Mesenchymal stem cell (in vitro differentiated cells and primary cell): ENCODE results near the gene PSMD4.
A peak's percentile ranks its signal among the peaks of the same experiment; 100 is the strongest.

Experiments
- DNase-seq: peaks from one replicate; pipeline ENCODE4 v3.0.0-alpha.2; 2013
- H2AFZ ChIP-seq: one replicate; pipeline ENCODE4 v1.6.1; 2013; ENCODE audit warnings: low read depth, mild to moderate bottlenecking, control low read depth, inconsistent platforms, low read length, moderate library complexity
- H2AK5ac ChIP-seq: 2 replicates; pipeline ENCODE4 v1.6.1; 2013; ENCODE audit warnings: low read length, moderate library complexity, mild to moderate bottlenecking, inconsistent platforms; ENCODE audit not compliant: severe bottlenecking
- H2BK120ac ChIP-seq: one replicate; pipeline ENCODE4 v1.6.1; 2013; ENCODE audit warnings: low read depth, mild to moderate bottlenecking, inconsistent platforms, low read length, moderate library complexity
- H2BK12ac ChIP-seq, 2 experiments: one replicate each; pipeline ENCODE4 v1.6.1; 2013; ENCODE audit warnings: inconsistent platforms in 2 of 2, low read length in 2 of 2, mild to moderate bottlenecking in 2 of 2, moderate library complexity in 2 of 2, control low read depth in 1 of 2
- H2BK15ac ChIP-seq: one replicate; pipeline ENCODE4 v1.6.1; 2013; ENCODE audit warnings: mild to moderate bottlenecking, low read depth, inconsistent platforms; ENCODE audit not compliant: poor library complexity, severe bottlenecking
- H2BK5ac ChIP-seq: 2 replicates; pipeline ENCODE4 v1.6.1; 2013; ENCODE audit warnings: low read depth, mild to moderate bottlenecking, low read length, control low read depth, inconsistent platforms; ENCODE audit not compliant: poor library complexity, severe bottlenecking
- H3K14ac ChIP-seq, 2 experiments: one replicate each; pipeline ENCODE4 v1.6.1; 2013; ENCODE audit warnings: inconsistent platforms in 2 of 2, low read length in 2 of 2, control low read depth in 1 of 2, mild to moderate bottlenecking in 1 of 2, moderate library complexity in 1 of 2
- H3K18ac ChIP-seq, 2 experiments: one replicate each; pipeline ENCODE4 v1.6.1; 2013; ENCODE audit warnings: inconsistent platforms in 2 of 2, low read length in 2 of 2, control low read depth in 1 of 2, low read depth in 1 of 2, mild to moderate bottlenecking in 1 of 2
- H3K23ac ChIP-seq, 2 experiments: one replicate each; pipeline ENCODE4 v1.6.1; 2013; ENCODE audit warnings: inconsistent platforms in 2 of 2, low read length in 2 of 2, mild to moderate bottlenecking in 2 of 2, moderate library complexity in 2 of 2, control low read depth in 1 of 2
- H3K27ac ChIP-seq: 2 replicates; pipeline ENCODE4 v1.5.1; 2013; ENCODE audit warnings: mild to moderate bottlenecking, moderate library complexity, low read length, control low read depth, inconsistent platforms; ENCODE audit not compliant: poor library complexity, severe bottlenecking
- H3K27me3 ChIP-seq, 2 experiments: 2 replicates each; pipeline versions ENCODE4 v1.6.1 to v1.7.0; 2013; ENCODE audit warnings: low read length in 2 of 2, mild to moderate bottlenecking in 2 of 2, moderate library complexity in 2 of 2, control low read depth in 1 of 2, inconsistent platforms in 1 of 2; ENCODE audit not compliant: control insufficient read depth in 1 of 2, insufficient read depth in 1 of 2
- H3K36me3 ChIP-seq, 2 experiments: 2 replicates each; pipeline versions ENCODE4 v1.6.1 to v1.7.0; 2013; ENCODE audit warnings: low read length in 2 of 2, control low read depth in 1 of 2, inconsistent platforms in 1 of 2, low read depth in 1 of 2, mild to moderate bottlenecking in 1 of 2; ENCODE audit not compliant: insufficient read depth in 2 of 2, control insufficient read depth in 1 of 2
- H3K4ac ChIP-seq, 2 experiments: one replicate each; pipeline ENCODE4 v1.6.1; 2013; ENCODE audit warnings: inconsistent platforms in 2 of 2, low read length in 2 of 2, mild to moderate bottlenecking in 2 of 2, moderate library complexity in 2 of 2, control low read depth in 1 of 2, low read depth in 1 of 2
- H3K4me1 ChIP-seq: 2 replicates; pipeline ENCODE4 v1.6.1; 2013; ENCODE audit warnings: low read depth, low read length, control low read depth; ENCODE audit not compliant: control insufficient read depth, insufficient read depth
- H3K4me2 ChIP-seq: 2 replicates; pipeline ENCODE4 v1.6.1; 2013; ENCODE audit warnings: low read length, mild to moderate bottlenecking, inconsistent platforms; ENCODE audit not compliant: poor library complexity, severe bottlenecking
- H3K4me3 ChIP-seq, 2 experiments: 2 replicates each; pipeline versions ENCODE4 v1.5.1 to v1.7.0; 2013; ENCODE audit warnings: low read length in 2 of 2, mild to moderate bottlenecking in 2 of 2, control low read depth in 1 of 2, low read depth in 1 of 2; ENCODE audit not compliant: insufficient read depth in 1 of 2
- H3K79me1 ChIP-seq: replicated peaks from 2 replicates; pipeline ENCODE4 v1.6.1; 2013; ENCODE audit warnings: mild to moderate bottlenecking, control low read depth, low read length, inconsistent platforms; ENCODE audit not compliant: poor library complexity, severe bottlenecking
- H3K9ac ChIP-seq: 2 replicates; pipeline ENCODE4 v1.7.0; 2013; ENCODE audit warnings: mild to moderate bottlenecking, low read length, moderate library complexity
- H3K9me3 ChIP-seq: 2 replicates; pipeline ENCODE4 v1.7.0; 2013; ENCODE audit warnings: mild to moderate bottlenecking, low read length; ENCODE audit not compliant: control insufficient read depth
- H4K8ac ChIP-seq: one replicate; pipeline ENCODE4 v1.6.1; 2013; ENCODE audit warnings: inconsistent platforms, mild to moderate bottlenecking, low read length, moderate library complexity
- H4K91ac ChIP-seq: one replicate; pipeline ENCODE4 v1.6.1; 2013; ENCODE audit warnings: mild to moderate bottlenecking, low read length, inconsistent platforms
- WGBS: methylation state at CpG from one replicate; pipeline ENCODE4 v1.1.7; 2013; ENCODE audit warnings: mixed read lengths; 5-methylcytosine and 5-hydroxymethylcytosine counted together

Gene PSMD4

DNA sequence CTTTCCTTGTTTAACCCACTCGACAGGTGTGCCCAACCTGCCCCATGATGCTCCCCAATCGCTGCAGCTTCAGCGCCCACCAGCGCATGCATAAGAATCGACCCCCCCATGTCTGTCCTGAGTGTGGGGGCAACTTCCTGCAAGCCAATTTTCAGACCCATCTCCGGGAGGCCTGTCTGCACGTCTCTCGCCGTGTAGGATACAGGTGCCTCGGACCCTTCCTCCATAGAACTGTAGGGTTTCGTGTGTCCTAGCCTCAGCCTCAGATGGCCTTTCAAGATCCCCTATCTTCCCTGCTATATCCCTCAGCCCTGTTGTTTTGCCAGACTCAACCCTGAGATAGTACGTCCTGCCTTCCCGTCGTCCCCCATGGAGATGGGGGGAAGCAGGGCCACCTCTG lies 34.0 kb downstream of the PSMD4 start:
- Histone ChIP-seq H3K9ac (no peak overlapping the region), H2BK120ac (no peak overlapping the region), H3K36me3 (peaks cover 76 to 78% of the 10 kb centered on the region in 2 experiments), H2BK12ac (no peak overlapping the region), H4K91ac (no peak overlapping the region), H2BK15ac (no peak overlapping the region), H3K4me1 (peaks cover 14% of the 10 kb centered on the region), H3K27ac (no peak overlapping the region), H3K9me3 (no peaks in the 10 kb centered on the region), H4K8ac (no peak overlapping the region), H3K4me3 (no peak overlapping the region), H3K27me3 (no peaks in the 10 kb centered on the region), H3K4me2 (no peak overlapping the region), H3K4ac (no peak overlapping the region), H2AFZ (no peak overlapping the region), H3K14ac (no peak overlapping the region), H3K23ac (no peak overlapping the region), H3K18ac (no peak overlapping the region), H2BK5ac (no peak overlapping the region), H2AK5ac (no peak overlapping the region), H3K79me1 (peaks cover 34% of the 10 kb centered on the region)
- 94% methylated on average over 14 of the region's 14 CpGs for WGBS
- DNase-seq: no peak

DNA sequence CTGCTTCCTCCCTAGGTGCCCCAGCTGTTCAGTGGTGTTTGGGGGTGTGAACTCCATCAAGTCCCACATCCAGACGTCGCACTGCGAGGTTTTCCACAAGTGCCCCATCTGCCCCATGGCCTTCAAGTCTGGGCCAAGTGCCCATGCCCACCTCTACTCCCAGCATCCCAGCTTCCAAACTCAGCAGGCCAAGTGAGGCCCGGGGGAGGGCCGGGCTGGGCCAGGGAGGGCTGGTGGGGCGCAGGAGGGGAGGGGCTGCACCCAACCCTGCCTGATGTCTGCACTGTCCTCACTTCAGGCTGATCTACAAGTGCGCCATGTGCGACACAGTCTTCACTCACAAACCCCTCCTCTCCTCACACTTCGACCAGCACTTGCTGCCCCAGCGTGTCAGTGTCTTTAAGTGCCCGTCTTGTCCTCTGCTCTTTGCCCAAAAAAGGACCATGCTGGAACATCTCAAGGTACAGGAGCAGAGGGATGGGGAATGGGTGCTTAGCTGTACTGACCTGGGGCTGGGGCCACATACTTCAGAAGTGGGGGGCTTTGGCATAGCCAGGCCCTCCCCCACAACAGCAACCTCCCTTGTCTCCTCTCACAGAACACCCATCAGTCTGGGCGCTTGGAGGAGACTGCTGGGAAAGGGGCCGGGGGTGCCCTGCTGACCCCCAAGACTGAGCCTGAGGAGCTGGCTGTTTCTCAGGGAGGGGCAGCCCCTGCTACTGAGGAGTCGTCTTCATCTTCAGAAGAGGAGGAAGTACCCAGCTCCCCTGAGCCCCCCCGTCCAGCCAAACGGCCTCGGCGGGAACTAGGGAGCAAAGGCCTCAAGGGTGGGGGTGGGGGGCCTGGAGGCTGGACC lies 34.8 kb downstream of the PSMD4 start:
- no peak overlapping the region for H3K4ac ChIP-seq
- H3K27me3 ChIP-seq: no peaks in the 10 kb centered on the region
- H3K9ac ChIP-seq: no peak overlapping the region
- H2AK5ac ChIP-seq: no peak overlapping the region
- DNase-seq: no peak
- no peaks in the 10 kb centered on the region for H3K9me3 ChIP-seq
- no peak overlapping the region for H3K27ac ChIP-seq
- H3K4me3 ChIP-seq: no peak overlapping the region
- no peak overlapping the region for H2BK5ac ChIP-seq
- H2AFZ ChIP-seq: no peak overlapping the region
- no peak overlapping the region for H2BK12ac ChIP-seq
- H4K8ac ChIP-seq: no peak overlapping the region
- no peak overlapping the region for H3K14ac ChIP-seq
- peak overlapping the region; percentile 7 for H4K91ac ChIP-seq
- H3K23ac ChIP-seq: no peak overlapping the region
- peaks cover 34% of the 10 kb centered on the region for H3K79me1 ChIP-seq
- 95% methylated on average over 18 of the region's 18 CpGs for WGBS
- no peak overlapping the region for H2BK120ac ChIP-seq
- H3K4me1 ChIP-seq: peaks cover 7% of the 10 kb centered on the region
- no peak overlapping the region for H3K4me2 ChIP-seq
- peaks cover 84 to 86% of the 10 kb centered on the region in 2 experiments for H3K36me3 ChIP-seq
- H3K18ac ChIP-seq: no peak overlapping the region
- H2BK15ac ChIP-seq: no peak overlapping the region

DNA sequence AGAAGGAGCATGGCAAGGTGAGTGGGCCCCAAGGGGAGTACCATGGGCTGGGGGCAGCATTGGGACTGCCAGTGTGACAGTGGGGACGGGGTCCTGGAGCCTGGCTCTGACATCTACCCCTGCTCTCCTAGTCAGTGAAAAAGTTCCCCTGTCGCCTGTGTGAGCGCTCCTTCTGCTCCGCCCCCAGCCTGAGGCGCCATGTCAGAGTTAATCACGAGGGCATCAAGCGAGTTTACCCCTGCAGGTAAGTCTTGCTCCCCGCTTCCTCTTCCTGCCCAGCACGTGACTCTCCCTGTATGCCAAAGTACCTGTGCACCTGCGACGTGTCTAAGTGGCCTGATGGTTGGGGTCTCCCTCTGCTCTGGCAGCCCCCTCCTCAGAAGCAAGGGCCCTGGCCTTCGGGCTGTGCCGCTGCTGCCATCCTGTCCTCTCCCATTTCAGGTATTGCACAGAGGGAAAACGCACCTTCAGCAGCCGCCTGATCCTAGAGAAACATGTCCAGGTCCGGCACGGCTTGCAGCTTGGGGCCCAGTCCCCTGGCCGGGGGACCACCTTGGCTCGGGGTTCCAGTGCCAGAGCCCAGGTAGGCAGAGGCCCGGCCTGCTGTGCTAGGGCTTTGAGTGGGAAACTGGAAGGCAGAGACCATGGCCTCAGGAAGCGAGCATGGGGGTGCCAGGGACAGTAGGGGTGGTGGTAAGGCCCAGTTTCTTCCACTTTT lies 35.6 kb downstream of the PSMD4 start:
- WGBS: 95% methylated on average over 21 of the region's 21 CpGs
- Histone ChIP-seq H2BK120ac (no peak overlapping the region), H3K4ac (no peak overlapping the region), H3K27ac (no peak overlapping the region), H3K4me1 (peaks cover 4% of the 10 kb centered on the region), H3K79me1 (peaks cover 36% of the 10 kb centered on the region), H2AFZ (no peak overlapping the region), H2BK15ac (no peak overlapping the region), H3K4me3 (no peak overlapping the region), H4K91ac (peak overlapping the region; percentile 7), H2BK12ac (no peak overlapping the region), H3K18ac (no peak overlapping the region), H3K9me3 (no peaks in the 10 kb centered on the region), H3K14ac (no peak overlapping the region), H2BK5ac (no peak overlapping the region), H3K9ac (no peak overlapping the region), H3K27me3 (no peaks in the 10 kb centered on the region), H3K23ac (no peak overlapping the region), H3K4me2 (no peak overlapping the region), H4K8ac (no peak overlapping the region), H3K36me3 (peaks cover 88 to 91% of the 10 kb centered on the region in 2 experiments), H2AK5ac (no peak overlapping the region)
- no peak for DNase-seq

DNA sequence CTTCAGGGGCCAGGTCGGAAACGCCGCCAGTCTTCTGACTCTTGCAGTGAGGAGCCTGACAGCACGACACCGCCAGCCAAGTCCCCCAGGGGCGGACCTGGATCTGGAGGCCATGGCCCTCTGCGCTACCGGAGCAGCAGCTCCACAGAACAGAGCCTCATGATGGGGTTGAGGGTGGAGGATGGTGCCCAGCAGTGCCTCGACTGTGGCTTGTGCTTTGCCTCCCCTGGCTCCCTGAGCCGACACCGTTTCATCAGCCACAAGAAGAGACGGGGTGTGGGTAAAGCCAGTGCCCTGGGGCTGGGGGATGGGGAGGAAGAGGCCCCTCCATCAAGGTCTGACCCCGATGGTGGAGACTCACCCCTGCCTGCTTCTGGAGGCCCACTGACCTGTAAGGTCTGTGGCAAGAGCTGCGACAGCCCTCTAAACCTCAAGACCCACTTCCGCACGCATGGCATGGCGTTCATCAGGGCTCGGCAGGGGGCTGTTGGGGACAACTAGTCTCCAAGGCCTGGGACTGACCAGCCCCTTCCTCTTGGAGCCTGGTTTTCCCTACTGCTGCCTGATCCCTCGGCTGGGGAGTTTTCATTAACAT lies 36.3 kb downstream of the PSMD4 start:
- Histone ChIP-seq H3K36me3 (peaks cover 88 to 97% of the 10 kb centered on the region in 2 experiments), H3K4me2 (no peak overlapping the region), H3K23ac (no peak overlapping the region), H2BK12ac (no peak overlapping the region), H2BK120ac (no peak overlapping the region), H4K91ac (no peak overlapping the region), H3K14ac (no peak overlapping the region), H3K4me1 (peaks cover 4% of the 10 kb centered on the region), H3K27me3 (no peaks in the 10 kb centered on the region), H3K4me3 (no peak overlapping the region), H3K79me1 (peaks cover 36% of the 10 kb centered on the region), H4K8ac (no peak overlapping the region), H2BK15ac (no peak overlapping the region), H2BK5ac (no peak overlapping the region), H3K18ac (no peak overlapping the region), H2AFZ (no peak overlapping the region), H3K9ac (no peak overlapping the region), H3K27ac (no peak overlapping the region), H3K9me3 (no peaks in the 10 kb centered on the region), H3K4ac (no peak overlapping the region), H2AK5ac (no peak overlapping the region)
- no peak for DNase-seq
- 92% methylated on average over 18 of the region's 19 CpGs for WGBS
